AG04450 (cell line): ENCODE data around the gene FSTL4. TPM values are rescaled to one million over a fixed set of nuclear protein-coding genes. Genes with fewer than 3 reads are reported as not detected.

Experiments used
- CTCF ChIA-PET: fragments of 300-600, 350-600 bp; formaldehyde crosslinking; extraction: SDS; loops from one replicate; lab custom pipeline; 2022; ENCODE audit warnings: antibody characterized with exemption, inconsistent platforms; lab: Charles Lee
- POLR2A ChIA-PET: fragments of 350-600 bp; formaldehyde crosslinking; extraction: SDS; loops from one replicate; lab custom pipeline; 2021; ENCODE audit warnings: antibody characterized with exemption, inconsistent platforms; lab: Yijun Ruan, JAX
- DNase-seq: peaks from one replicate; pipeline ENCODE4 v3.0.0-alpha.2; 2011; ENCODE audit warnings: low read depth, low spot score
- H3K27ac ChIP-seq: one replicate; pipeline ENCODE4 v1.5.1; 2012; ENCODE audit warnings: low read depth, low read length, control low read depth
- H3K27me3 ChIP-seq: one replicate; pipeline ENCODE4 v1.6.0; 2012; ENCODE audit warnings: low read length; ENCODE audit not compliant: control insufficient read depth, insufficient read depth
- H3K4me3 ChIP-seq: 2 replicates; pipeline ENCODE4 v1.5.1; 2011; ENCODE audit warnings: mild to moderate bottlenecking, low read depth, low read length, control low read depth
- H3K9me3 ChIP-seq: 2 replicates; pipeline ENCODE4 v1.5.1; 2012; ENCODE audit warnings: low read length; ENCODE audit not compliant: control insufficient read depth, insufficient read depth
- polyA plus RNA-seq: library from polyadenylated mRNA; depleted of rRNA; stranded (reverse); fragments of >200 nt; gene quantifications from 2 replicates; pipeline ENCODE4 v1.2.3, GENCODE V29; 2011
- TF ChIP-seq, protein P1 (sequence below): IDR thresholded peaks from 2 replicates; pipeline ENCODE4 v1.5.1; 2011; ENCODE audit warnings: low read depth, low read length, control low read depth, inconsistent platforms

FSTL4 gene
- polyA plus RNA-seq, 1 experiment = 0.11 TPM

DNA sequence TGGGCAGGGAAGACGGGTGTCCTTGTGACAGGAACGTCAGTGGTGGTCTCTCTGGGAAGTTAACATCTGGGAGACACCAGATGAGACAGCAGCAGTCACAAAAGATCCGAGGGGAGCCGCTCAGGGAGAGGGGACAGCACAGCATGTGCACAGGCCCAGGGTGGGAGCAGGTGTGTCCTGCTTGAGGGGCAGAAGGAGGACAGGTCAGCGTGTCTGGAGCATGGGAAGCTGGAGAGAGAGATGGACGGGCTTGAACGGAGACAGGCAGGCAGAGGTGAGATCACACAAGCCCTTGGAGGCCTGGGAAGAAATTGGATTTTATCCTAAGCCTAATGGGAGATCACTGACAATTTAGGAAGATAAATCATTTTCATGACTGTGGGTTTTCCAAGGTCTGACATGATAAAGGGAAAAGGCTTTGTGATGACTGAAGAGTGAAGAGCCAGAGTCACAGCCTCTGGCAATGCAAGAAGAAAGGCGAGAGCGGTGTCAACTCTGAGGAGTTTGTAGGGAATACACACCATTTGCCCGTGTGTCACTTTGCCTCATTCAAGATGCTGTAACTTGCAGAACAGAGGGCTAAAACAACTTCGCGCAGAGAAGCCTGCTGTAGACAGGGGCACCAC lies 88.3 kb downstream of the FSTL4 start:
- H3K9me3 ChIP-seq = no peaks in the 10 kb centered on the region
- DNase-seq = no peak
- POLR2A ChIA-PET = no interaction called here
- no peaks in the 10 kb centered on the region for H3K27me3 ChIP-seq
- TF ChIP-seq, protein P1, sequence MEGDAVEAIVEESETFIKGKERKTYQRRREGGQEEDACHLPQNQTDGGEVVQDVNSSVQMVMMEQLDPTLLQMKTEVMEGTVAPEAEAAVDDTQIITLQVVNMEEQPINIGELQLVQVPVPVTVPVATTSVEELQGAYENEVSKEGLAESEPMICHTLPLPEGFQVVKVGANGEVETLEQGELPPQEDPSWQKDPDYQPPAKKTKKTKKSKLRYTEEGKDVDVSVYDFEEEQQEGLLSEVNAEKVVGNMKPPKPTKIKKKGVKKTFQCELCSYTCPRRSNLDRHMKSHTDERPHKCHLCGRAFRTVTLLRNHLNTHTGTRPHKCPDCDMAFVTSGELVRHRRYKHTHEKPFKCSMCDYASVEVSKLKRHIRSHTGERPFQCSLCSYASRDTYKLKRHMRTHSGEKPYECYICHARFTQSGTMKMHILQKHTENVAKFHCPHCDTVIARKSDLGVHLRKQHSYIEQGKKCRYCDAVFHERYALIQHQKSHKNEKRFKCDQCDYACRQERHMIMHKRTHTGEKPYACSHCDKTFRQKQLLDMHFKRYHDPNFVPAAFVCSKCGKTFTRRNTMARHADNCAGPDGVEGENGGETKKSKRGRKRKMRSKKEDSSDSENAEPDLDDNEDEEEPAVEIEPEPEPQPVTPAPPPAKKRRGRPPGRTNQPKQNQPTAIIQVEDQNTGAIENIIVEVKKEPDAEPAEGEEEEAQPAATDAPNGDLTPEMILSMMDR = no peak
- H3K27ac ChIP-seq = no peak overlapping the region
- no peak overlapping the region for H3K4me3 ChIP-seq
- CTCF ChIA-PET = no interaction called here

DNA sequence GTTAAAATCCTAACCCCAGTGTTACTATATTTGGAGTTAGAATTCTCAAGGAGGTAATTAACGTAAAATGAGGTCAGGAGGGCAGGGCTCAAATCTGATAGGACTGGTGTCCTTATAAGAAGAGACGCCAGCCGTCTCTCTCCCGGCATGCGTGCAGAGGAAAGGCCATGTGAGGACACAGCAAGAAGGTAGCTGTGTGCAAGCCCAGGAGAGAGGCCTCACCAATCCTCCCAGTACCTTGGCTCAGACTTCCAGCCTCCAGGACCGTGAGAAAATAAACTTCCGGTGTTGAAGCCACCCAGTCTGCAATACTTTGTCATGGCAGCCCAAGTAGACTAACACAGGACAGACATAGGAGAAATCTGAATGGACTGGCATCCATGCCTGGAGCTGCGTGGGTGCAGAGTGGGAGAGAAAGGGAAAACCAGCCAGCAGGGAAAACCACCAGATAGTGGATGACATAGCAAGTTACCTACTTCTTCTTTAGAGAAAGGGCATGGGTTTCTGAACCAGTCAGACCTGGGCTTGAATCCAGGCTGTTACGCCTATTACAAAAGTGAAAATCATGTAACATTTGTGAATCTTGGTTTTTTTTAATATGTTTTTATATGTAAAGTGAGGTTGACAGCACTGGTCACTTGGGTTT lies 89.2 kb downstream of the FSTL4 start:
- Histone ChIP-seq H3K9me3 (no peaks in the 10 kb centered on the region), H3K27ac (no peak overlapping the region), H3K4me3 (no peak overlapping the region), H3K27me3 (no peaks in the 10 kb centered on the region)
- TF ChIP-seq, protein P1 = no peak
- POLR2A ChIA-PET = no interaction called here
- CTCF ChIA-PET = no interaction called here
- DNase-seq = no peak

DNA sequence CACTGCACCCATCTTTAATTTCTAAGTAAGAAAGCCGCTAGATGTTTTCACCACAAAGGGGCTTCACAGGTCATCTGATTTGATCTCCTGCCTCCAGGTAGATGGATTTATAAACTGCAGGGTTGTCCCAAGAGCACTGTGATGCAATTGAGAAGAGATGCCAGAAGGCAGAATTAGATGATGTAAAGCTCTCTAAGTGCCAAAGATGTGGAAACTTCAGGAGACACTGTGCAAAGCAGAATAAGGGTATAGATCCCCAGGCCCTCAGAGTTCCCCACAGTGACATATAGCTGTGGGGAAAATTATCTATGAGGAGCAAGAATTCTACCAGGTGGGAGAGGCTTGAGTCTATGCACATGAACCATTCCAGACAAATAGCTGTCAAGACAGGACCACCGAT lies 90.5 kb downstream of the FSTL4 start:
- Histone ChIP-seq H3K9me3 (no peaks in the 10 kb centered on the region), H3K27me3 (no peaks in the 10 kb centered on the region), H3K27ac (no peak overlapping the region), H3K4me3 (no peak overlapping the region)
- TF ChIP-seq, protein P1 = no peak
- ChIA-PET CTCF (no interaction called here), POLR2A (no interaction called here)
- DNase-seq = no peak

DNA sequence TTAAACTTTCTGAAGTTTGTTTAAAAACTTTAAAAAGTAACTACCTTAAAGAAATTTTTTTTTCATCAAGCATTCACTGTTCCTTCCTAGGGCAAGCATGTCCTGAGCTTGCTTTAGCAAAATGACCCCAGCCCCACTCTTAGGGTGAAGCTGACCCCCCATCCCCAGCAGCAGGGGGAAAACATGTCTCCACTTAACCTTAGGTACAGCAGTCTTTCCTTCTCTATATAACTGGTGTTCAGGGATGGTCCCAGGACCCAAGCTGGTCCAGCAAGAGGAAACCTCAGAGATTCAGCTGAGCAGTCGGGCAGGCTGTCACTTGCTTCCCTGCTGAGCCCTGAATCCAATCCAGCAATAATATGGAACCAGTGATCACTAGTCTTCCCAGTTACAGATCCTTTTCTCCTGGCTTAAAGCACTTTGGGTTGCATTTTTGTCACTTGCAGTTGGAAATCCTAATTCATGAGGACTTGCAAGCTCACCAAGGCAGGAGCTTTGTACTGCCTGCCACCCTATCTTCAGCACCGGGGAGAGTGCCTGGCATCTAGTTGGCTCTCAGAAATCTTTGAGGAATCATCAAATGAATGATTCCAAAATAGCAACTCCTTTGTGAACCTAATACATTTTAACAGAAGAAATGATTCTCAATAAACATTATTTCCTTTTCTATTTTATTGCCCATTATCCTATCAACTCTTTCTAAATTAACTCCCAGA lies 91.2 kb downstream of the FSTL4 start:
- Histone ChIP-seq H3K9me3 (no peaks in the 10 kb centered on the region), H3K27me3 (no peaks in the 10 kb centered on the region), H3K27ac (no peak overlapping the region), H3K4me3 (no peak overlapping the region)
- ChIA-PET CTCF (no interaction called here), POLR2A (no interaction called here)
- DNase-seq = no peak
- TF ChIP-seq, protein P1 = no peak

DNA sequence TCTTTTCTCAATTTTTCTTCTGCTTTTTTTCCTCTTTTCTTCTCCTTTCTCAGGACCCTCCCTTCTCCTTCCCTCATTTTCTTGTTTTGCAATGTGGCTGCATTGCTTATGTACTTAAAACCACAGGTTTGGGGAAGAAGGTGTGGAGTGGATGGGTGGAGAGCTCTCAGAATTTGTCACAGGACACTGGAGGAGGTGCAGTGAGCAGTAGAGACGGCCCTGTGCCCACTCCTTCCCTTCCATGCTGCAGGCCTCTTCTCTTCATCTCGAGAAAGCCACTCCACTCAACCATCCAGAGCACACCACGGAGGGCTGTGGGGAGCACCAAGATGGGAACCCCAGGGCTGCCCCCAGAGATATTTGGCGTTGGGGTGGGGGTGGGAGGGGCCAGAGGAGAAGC lies 92.3 kb downstream of the FSTL4 start:
- DNase-seq = no peak
- no peak overlapping the region for H3K27ac ChIP-seq
- TF ChIP-seq, protein P1 = no peak
- H3K4me3 ChIP-seq = no peak overlapping the region
- no peaks in the 10 kb centered on the region for H3K9me3 ChIP-seq
- CTCF ChIA-PET = no interaction called here
- POLR2A ChIA-PET = no interaction called here
- no peaks in the 10 kb centered on the region for H3K27me3 ChIP-seq
